H7 (cell line): ENCODE results near the gene PSME2. TPM values are rescaled to one million over a fixed set of nuclear protein-coding genes. Genes with fewer than 3 reads are reported as not detected.

Experiments used
- DNase-seq: peaks from one replicate; pipeline ENCODE4 v3.0.0; 2012
- H3K27me3 ChIP-seq: 2 replicates; pipeline ENCODE4 v1.6.0; 2011; ENCODE audit warnings: mild to moderate bottlenecking, low read length; ENCODE audit not compliant: control insufficient read depth, insufficient read depth
- H3K36me3 ChIP-seq: replicated peaks from 2 replicates; pipeline ENCODE4 v1.5.1; 2011; ENCODE audit warnings: low read length; ENCODE audit not compliant: control insufficient read depth, insufficient read depth
- H3K4me3 ChIP-seq: 2 replicates; pipeline ENCODE4 v1.5.1; 2011; ENCODE audit warnings: low read depth, mild to moderate bottlenecking, control low read depth, low read length, moderate library complexity; ENCODE audit not compliant: insufficient read depth
- total RNA-seq: library from RNA; depleted of rRNA; stranded (reverse); fragments of >200 nt; shearing (Covaris generic); gene quantifications from 2 replicates; pipeline ENCODE4 v1.2.3, GENCODE V29; 2014

Gene PSME2
- total RNA-seq, 1 experiment from 2014 or later = 134 TPM

GRCh38 chr14:24184104-24184970 is 37.9 kb upstream of the PSME2 start:
- Histone ChIP-seq H3K27me3 (no peaks in the 10 kb centered on the region), H3K4me3 (no peak overlapping the region), H3K36me3 (peaks cover 49% of the 10 kb centered on the region)
- DNase-seq = no peak

- no peak for DNase-seq
- H3K36me3 ChIP-seq = peaks cover 55% of the 10 kb centered on the region
- H3K4me3 ChIP-seq = no peak overlapping the region
- H3K27me3 ChIP-seq = no peaks in the 10 kb centered on the region
These were observed 36.6 kb upstream of the PSME2 start for GRCh38 chr14:24183014-24183481.

- no peak overlapping the region for H3K4me3 ChIP-seq
- peaks cover 55% of the 10 kb centered on the region for H3K36me3 ChIP-seq
- H3K27me3 ChIP-seq = no peaks in the 10 kb centered on the region
- no peak for DNase-seq
These were observed 35.9 kb upstream of the PSME2 start for GRCh38 chr14:24182110-24182882.

GRCh38 chr14:24181371-24182077 is 35.1 kb upstream of the PSME2 start:
- peaks cover 51% of the 10 kb centered on the region for H3K36me3 ChIP-seq
- DNase-seq = no peak
- H3K27me3 ChIP-seq = no peaks in the 10 kb centered on the region
- H3K4me3 ChIP-seq = no peak overlapping the region

GRCh38 chr14:24179961-24180796 is 33.8 kb upstream of the PSME2 start:
- no peak for DNase-seq
- Histone ChIP-seq H3K27me3 (no peaks in the 10 kb centered on the region), H3K4me3 (no peak overlapping the region), H3K36me3 (peaks cover 39% of the 10 kb centered on the region)

GRCh38 chr14:24179294-24179960 is 33.0 kb upstream of the PSME2 start:
- DNase-seq = no peak
- H3K4me3 ChIP-seq = no peak overlapping the region
- H3K36me3 ChIP-seq = peaks cover 31% of the 10 kb centered on the region
- no peaks in the 10 kb centered on the region for H3K27me3 ChIP-seq

- H3K4me3 ChIP-seq = no peak overlapping the region
- no peaks in the 10 kb centered on the region for H3K27me3 ChIP-seq
- H3K36me3 ChIP-seq = peaks cover 29% of the 10 kb centered on the region
- DNase-seq = no peak
These were observed 32.2 kb upstream of the PSME2 start for GRCh38 chr14:24178399-24179178.

GRCh38 chr14:24177891-24178290 is 31.5 kb upstream of the PSME2 start:
- peaks cover 30% of the 10 kb centered on the region for H3K36me3 ChIP-seq
- DNase-seq = no peak
- no peaks in the 10 kb centered on the region for H3K27me3 ChIP-seq
- H3K4me3 ChIP-seq = no peak overlapping the region

GRCh38 chr14:24177041-24177825 is 30.8 kb upstream of the PSME2 start:
- Histone ChIP-seq H3K36me3 (peaks cover 28% of the 10 kb centered on the region), H3K4me3 (no peak overlapping the region), H3K27me3 (no peaks in the 10 kb centered on the region)
- no peak for DNase-seq

GRCh38 chr14:24176599-24176998 is 30.2 kb upstream of the PSME2 start:
- no peak for DNase-seq
- H3K4me3 ChIP-seq = no peak overlapping the region
- H3K36me3 ChIP-seq = peaks cover 26% of the 10 kb centered on the region
- no peaks in the 10 kb centered on the region for H3K27me3 ChIP-seq

GRCh38 chr14:24172871-24173281 is 26.5 kb upstream of the PSME2 start:
- Histone ChIP-seq H3K36me3 (peaks cover 7% of the 10 kb centered on the region), H3K27me3 (no peaks in the 10 kb centered on the region), H3K4me3 (no peak overlapping the region; the same call in 1 of the 2 replicates)
- no peak for DNase-seq

GRCh38 chr14:24172261-24172860 is 26.0 kb upstream of the PSME2 start:
- Histone ChIP-seq H3K4me3 (peak overlapping the region; percentile 69), H3K36me3 (peaks cover 7% of the 10 kb centered on the region), H3K27me3 (no peaks in the 10 kb centered on the region)
- DNase-seq = no peak
